B cell (primary cell): Measurements from ENCODE around the gene NMUR1. TPM values are rescaled to one million over a fixed set of nuclear protein-coding genes. Genes with fewer than 3 reads are reported as not detected.

Source experiments
- ATAC-seq: fragments of 200-7000 bp; cut with Tn5 transposase; one replicate; pipeline ENCODE4 v1.10.0; 2021; ENCODE audit warnings: low read depth, mild to moderate bottlenecking, moderate number of reproducible peaks, moderate library complexity
- CTCF ChIA-PET: fragments of 350-600 bp; sonication (Branson Sonifier 250); formaldehyde crosslinking; loops from one replicate; lab custom pipeline; 2021; ENCODE audit warnings: antibody characterized with exemption, inconsistent platforms; lab: Charles Lee
- POLR2A ChIA-PET: fragments of 350-600 bp; sonication (Branson Sonifier 250); formaldehyde crosslinking; loops from one replicate; lab custom pipeline; 2021; ENCODE audit warnings: antibody characterized with exemption; lab: Charles Lee
- DNase-seq: peaks from one replicate; pipeline ENCODE4 v3.0.0; 2013
- H2AFZ ChIP-seq: 2 replicates; pipeline ENCODE4 v1.6.1; 2012; ENCODE audit warnings: mild to moderate bottlenecking, low read depth, low read length; ENCODE audit not compliant: insufficient read depth, poor library complexity, severe bottlenecking
- H3K27ac ChIP-seq, 2 donors: 1 replicate in 1 of 2; 2 replicates in 1 of 2; pipeline ENCODE4 v1.5.1; 2012 to 2013; ENCODE audit warnings: low read length in 2 of 2, mild to moderate bottlenecking in 2 of 2, moderate library complexity in 1 of 2
- H3K27me3 ChIP-seq, 4 experiments: fragments of 200-600 bp in 1 of 4; sonication (generic) in 1 of 4; replicated peaks in 1 of 4; 1 replicate in 2 of 4; 2 replicates in 2 of 4; pipeline versions ENCODE4 v1.6.1 to v1.7.0; 2013 to 2016; ENCODE audit warnings: low read length in 3 of 4, mild to moderate bottlenecking in 2 of 4, mixed read lengths in 1 of 4, moderate library complexity in 1 of 4; ENCODE audit not compliant: insufficient read depth in 4 of 4, control insufficient read depth in 3 of 4; ENCODE audit errors: control extremely low read depth in 1 of 4
- H3K36me3 ChIP-seq, 2 experiments: replicated peaks in 1 of 2; 1 replicate in 1 of 2; 2 replicates in 1 of 2; pipeline versions ENCODE4 v1.6.1 to v1.7.1; 2013; ENCODE audit warnings: low read length in 1 of 2; ENCODE audit not compliant: insufficient read depth in 2 of 2, control insufficient read depth in 1 of 2; ENCODE audit errors: control extremely low read depth in 1 of 2, extremely low read depth in 1 of 2
- H3K4me1 ChIP-seq, 2 donors: fragments of 200-600 bp in 1 of 2; sonication (generic) in 1 of 2; 1 replicate in 1 of 2; 2 replicates in 1 of 2; pipeline versions ENCODE4 v1.5.1 to v1.6.1; 2013 to 2017; ENCODE audit warnings: low read length in 2 of 2; ENCODE audit not compliant: control insufficient read depth in 2 of 2, insufficient read depth in 2 of 2
- H3K4me2 ChIP-seq: replicated peaks from 2 replicates; pipeline ENCODE3; 2012; ENCODE audit warnings: mild to moderate bottlenecking, low read depth, low read length; ENCODE audit not compliant: poor library complexity, severe bottlenecking
- H3K4me3 ChIP-seq, 5 experiments: fragments of 200-600 bp in 1 of 5; sonication (generic) in 1 of 5; 1 replicate in 3 of 5; 2 replicates in 2 of 5; pipeline versions ENCODE4 v1.5.1 to v1.7.0; 2011 to 2016; ENCODE audit warnings: low read length in 4 of 5, mild to moderate bottlenecking in 4 of 5, low read depth in 2 of 5, control low read depth in 1 of 5, moderate library complexity in 1 of 5; ENCODE audit not compliant: insufficient read depth in 1 of 5; ENCODE audit errors: control extremely low read depth in 1 of 5, extremely low read depth in 1 of 5
- H3K79me2 ChIP-seq: fragments of 200-600 bp; sonication (generic); one replicate; pipeline ENCODE4 v1.6.0; 2016; ENCODE audit warnings: low read length; ENCODE audit not compliant: control insufficient read depth, insufficient read depth
- H3K9ac ChIP-seq: fragments of 200-600 bp; sonication (generic); 2 replicates; pipeline ENCODE4 v1.6.1; 2017; ENCODE audit warnings: mild to moderate bottlenecking, low read length, moderate library complexity
- H3K9me3 ChIP-seq, 3 donors: one replicate each; pipeline versions ENCODE4 v1.6.1 to v1.7.1; 2013; ENCODE audit warnings: low read length in 2 of 3; ENCODE audit not compliant: control insufficient read depth in 2 of 3, insufficient read depth in 1 of 3; ENCODE audit errors: control extremely low read depth in 1 of 3
- H4K20me1 ChIP-seq: 2 replicates; pipeline ENCODE4 v1.6.0; 2012; ENCODE audit warnings: mild to moderate bottlenecking, low read length; ENCODE audit not compliant: insufficient read depth, control insufficient read depth, poor library complexity, severe bottlenecking
- H3K27ac Mint-ChIP-seq: one replicate; pipeline ENCODE4 v1.8.0; 2021; ENCODE audit warnings: mixed read lengths
- H3K27me3 Mint-ChIP-seq: one replicate; pipeline ENCODE4 v1.8.0; 2021; ENCODE audit warnings: mixed read lengths
- H3K4me1 Mint-ChIP-seq: one replicate; pipeline ENCODE4 v1.8.0; 2021; ENCODE audit warnings: mixed read lengths
- H3K4me3 Mint-ChIP-seq: one replicate; pipeline ENCODE4 v1.8.0; 2021; ENCODE audit warnings: mixed read lengths
- H3K9me3 Mint-ChIP-seq: one replicate; pipeline ENCODE4 v1.8.0; 2022; ENCODE audit warnings: mixed read lengths; ENCODE audit not compliant: insufficient read depth
- EZH2 ChIP-seq: IDR thresholded peaks from 2 replicates; pipeline ENCODE4 v1.6.1; 2012; ENCODE audit warnings: borderline replicate concordance, low read depth, mild to moderate bottlenecking, moderate library complexity, low read length; ENCODE audit not compliant: insufficient read depth, poor library complexity, severe bottlenecking
- WGBS: methylation state at CpG from one replicate; pipeline ENCODE4 v1.1.5; 2013; ENCODE audit warnings: missing lambda C conversion rate; ENCODE audit not compliant: insufficient coverage; 5-methylcytosine and 5-hydroxymethylcytosine counted together
- intact Hi-C: fragments of 100-400 bp; cut with micrococcal nuclease; formaldehyde crosslinking; loops from one replicate; pipeline ENCODE4 v1.10.0; 2022
- polyA plus RNA-seq: library from polyadenylated mRNA; depleted of rRNA; stranded (reverse); fragments of >200 nt; gene quantifications from 2 replicates; pipeline ENCODE4 v1.2.3, GENCODE V29; 2012
- total RNA-seq, 2 donors: library from RNA; stranded (reverse); fragments of 120-200 nt in 1 of 2; gene quantifications; 1 replicate in 1 of 2; 2 replicates in 1 of 2; pipeline versions ENCODE4 v1.2.3 to v1.2.4, GENCODE V29; 2013 to 2022
- TF ChIP-seq, protein P1 (sequence below): fragments of 200-600 bp; IDR thresholded peaks from one replicate; pipeline ENCODE4 v1.8.0; 2022; ENCODE audit warnings: antibody characterized with exemption, mild to moderate bottlenecking

Gene NMUR1
- total and polyA plus RNA-seq, 2 donors (not counting 1 experiment from before 2014, with no cell fraction given), result 0.09 to 0.10 TPM

GRCh38 chr2:231497651-231498050, 32.6 kb downstream of the NMUR1 start:
- Mint-ChIP-seq H3K4me3 (no peak overlapping the region), H3K4me1 (no peaks in the 10 kb centered on the region), H3K9me3 (no peaks in the 10 kb centered on the region), H3K27me3 (no peaks in the 10 kb centered on the region), H3K27ac (no peak overlapping the region)
- H3K4me2 ChIP-seq, result no peak overlapping the region
- no CpG with 5 or more reads among the region's 1 CpG for WGBS
- intact Hi-C loops, result no loop called here
- H3K36me3 ChIP-seq, result no peaks in the 10 kb centered on the region
- H3K9ac ChIP-seq, result no peak overlapping the region
- H3K27ac ChIP-seq, result no peak overlapping the region
- no peak for TF ChIP-seq EZH2
- TF ChIP-seq, protein P1, sequence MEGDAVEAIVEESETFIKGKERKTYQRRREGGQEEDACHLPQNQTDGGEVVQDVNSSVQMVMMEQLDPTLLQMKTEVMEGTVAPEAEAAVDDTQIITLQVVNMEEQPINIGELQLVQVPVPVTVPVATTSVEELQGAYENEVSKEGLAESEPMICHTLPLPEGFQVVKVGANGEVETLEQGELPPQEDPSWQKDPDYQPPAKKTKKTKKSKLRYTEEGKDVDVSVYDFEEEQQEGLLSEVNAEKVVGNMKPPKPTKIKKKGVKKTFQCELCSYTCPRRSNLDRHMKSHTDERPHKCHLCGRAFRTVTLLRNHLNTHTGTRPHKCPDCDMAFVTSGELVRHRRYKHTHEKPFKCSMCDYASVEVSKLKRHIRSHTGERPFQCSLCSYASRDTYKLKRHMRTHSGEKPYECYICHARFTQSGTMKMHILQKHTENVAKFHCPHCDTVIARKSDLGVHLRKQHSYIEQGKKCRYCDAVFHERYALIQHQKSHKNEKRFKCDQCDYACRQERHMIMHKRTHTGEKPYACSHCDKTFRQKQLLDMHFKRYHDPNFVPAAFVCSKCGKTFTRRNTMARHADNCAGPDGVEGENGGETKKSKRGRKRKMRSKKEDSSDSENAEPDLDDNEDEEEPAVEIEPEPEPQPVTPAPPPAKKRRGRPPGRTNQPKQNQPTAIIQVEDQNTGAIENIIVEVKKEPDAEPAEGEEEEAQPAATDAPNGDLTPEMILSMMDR, result no peak
- no peaks in the 10 kb centered on the region for H3K79me2 ChIP-seq
- no peaks in the 10 kb centered on the region for H3K9me3 ChIP-seq
- POLR2A ChIA-PET, result no interaction called here
- DNase-seq (no peak), ATAC-seq (no peak)
- H3K4me3 ChIP-seq, result no peak overlapping the region
- CTCF ChIA-PET, result no interaction called here
- H3K27me3 ChIP-seq, result no peaks in the 10 kb centered on the region
- no peaks in the 10 kb centered on the region for H3K4me1 ChIP-seq
- H2AFZ ChIP-seq, result no peak overlapping the region
- H4K20me1 ChIP-seq, result no peaks in the 10 kb centered on the region

GRCh38 chr2:231494669-231495068, 35.6 kb downstream of the NMUR1 start:
- POLR2A ChIA-PET, result no interaction called here
- no peaks in the 10 kb centered on the region for H3K27me3 Mint-ChIP-seq

More at GRCh38 chr2:231494669-231495068, 35.6 kb downstream of the NMUR1 start:
- H3K4me2 ChIP-seq, result no peak overlapping the region
- intact Hi-C loops, result no loop called here
- no peak overlapping the region for H3K9ac ChIP-seq
- no CpG with 5 or more reads among the region's 3 CpGs for WGBS
- no peak for TF ChIP-seq EZH2
- TF ChIP-seq, protein P1, result no peak
- no peaks in the 10 kb centered on the region for H3K27me3 ChIP-seq
- no peaks in the 10 kb centered on the region for H4K20me1 ChIP-seq
- H3K27ac ChIP-seq, result no peak overlapping the region
- Mint-ChIP-seq H3K27ac (no peak overlapping the region), H3K4me1 (no peaks in the 10 kb centered on the region), H3K4me3 (no peak overlapping the region), H3K9me3 (no peaks in the 10 kb centered on the region)
- no peak overlapping the region for H2AFZ ChIP-seq
- no peak overlapping the region for H3K4me3 ChIP-seq
- ATAC-seq (no peak), DNase-seq (no peak)
- CTCF ChIA-PET, result interaction anchor here (0.6 kb wide), 1 partner anchor 12 kb away, joined by 3 read pairs; no protein-coding TSS in a partner anchor
- H3K79me2 ChIP-seq, result no peaks in the 10 kb centered on the region
- no peaks in the 10 kb centered on the region for H3K4me1 ChIP-seq
- H3K36me3 ChIP-seq, result no peaks in the 10 kb centered on the region
- peaks cover 0 to 4% (median 0%) of the 10 kb centered on the region in 3 donors for H3K9me3 ChIP-seq
